HG03060 (cell line): ENCODE data around the gene TUT4.

Experiments used
- ATAC-seq: cut with Tn5 transposase; IDR thresholded peaks from one replicate; pipeline ENCODE4 v1.9.1; 2021; ENCODE audit warnings: low read depth, moderate number of reproducible peaks; ENCODE audit not compliant: unreplicated experiment

The TUT4 gene

DNA sequence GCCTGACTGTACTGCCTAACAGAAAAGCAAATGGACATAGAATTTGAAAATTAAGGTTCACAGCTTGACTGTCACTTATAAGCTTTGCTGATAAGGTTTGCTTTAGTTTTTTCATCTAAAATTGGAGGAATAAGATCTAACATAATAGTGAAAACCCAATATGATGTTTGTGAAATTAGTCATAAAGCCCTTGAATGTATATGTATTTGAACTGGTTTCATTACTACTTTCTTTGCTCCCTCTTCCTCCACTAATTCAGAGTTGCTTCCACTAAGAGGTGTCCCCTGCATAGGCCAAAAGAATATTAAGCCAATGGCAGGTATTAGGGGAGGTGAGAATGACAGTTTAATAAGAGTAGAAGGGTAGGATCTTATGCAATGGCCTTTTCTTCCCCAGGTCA, 137.9 kb downstream of the TUT4 start:
- no peak for ATAC-seq

DNA sequence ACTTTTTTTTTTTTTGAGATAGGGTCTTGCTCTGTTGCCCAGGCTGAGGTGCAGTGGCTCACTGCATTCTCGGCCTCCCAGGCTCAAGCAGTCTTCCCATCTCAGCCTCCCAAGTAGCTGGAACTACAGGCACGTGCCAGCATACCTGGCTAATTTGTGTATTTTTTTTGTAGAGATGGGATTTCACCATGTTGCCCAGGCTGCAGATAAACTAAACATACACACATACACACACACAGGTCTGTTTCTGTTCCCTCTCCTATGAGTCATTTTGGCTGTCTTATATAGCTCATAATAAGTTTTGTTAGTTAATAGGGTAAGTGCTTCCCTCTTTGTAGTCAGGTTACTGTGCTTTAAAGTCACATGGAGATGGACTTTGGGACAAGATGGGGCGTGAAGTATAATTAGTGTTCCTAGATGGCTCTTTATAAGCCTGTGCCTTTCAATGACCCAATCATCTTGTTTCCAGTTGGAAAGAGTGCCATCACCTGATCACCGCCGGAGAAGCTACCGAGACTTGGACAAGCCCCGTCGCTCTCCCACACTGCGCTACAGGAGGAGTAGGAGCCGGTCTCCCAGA, 139.4 kb downstream of the TUT4 start:
- no peak for ATAC-seq

GRCh38 chr1:52404975-52405338, 147.9 kb downstream of the TUT4 start:
- no peak for ATAC-seq

GRCh38 chr1:52404116-52404974, 148.5 kb downstream of the TUT4 start, which contains the start of the genes ORC1 and PRPF38A:
ORC1 (minus strand) TSS chr1:52404423; CDS start chr1:52402223, 2,200 bp downstream.
PRPF38A (plus strand) TSS chr1:52404602; CDS start chr1:52404750, 148 bp downstream.
- ATAC-seq, result peak; percentile 61

DNA sequence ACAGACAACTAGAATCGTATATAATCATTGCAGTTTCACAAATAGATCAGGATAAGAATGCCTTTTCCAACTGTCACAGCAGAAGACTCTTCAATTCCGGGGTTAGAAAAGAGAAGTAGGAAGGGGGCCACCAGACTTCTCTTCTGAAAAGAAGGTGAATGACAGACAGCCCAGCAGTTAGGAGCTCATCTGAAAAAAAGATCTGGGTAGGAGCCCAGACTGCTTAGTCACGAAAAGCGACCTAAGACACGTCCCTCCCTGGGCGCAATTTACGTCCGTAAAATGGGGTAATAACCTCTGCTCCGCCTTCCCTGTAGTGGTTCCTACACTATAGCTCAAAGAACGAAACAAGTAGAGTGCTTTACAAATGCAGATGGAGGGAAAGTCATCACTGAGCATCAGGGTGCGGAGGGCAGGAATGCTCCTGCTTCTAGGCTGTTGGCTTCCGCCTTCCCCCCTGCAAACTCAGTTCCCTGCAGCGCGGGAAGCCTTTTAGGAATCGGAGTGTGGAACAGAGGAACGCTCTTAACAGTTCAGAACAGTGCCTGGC, 149.3 kb downstream of the TUT4 start:
- ATAC-seq, result peak; percentile 24

DNA sequence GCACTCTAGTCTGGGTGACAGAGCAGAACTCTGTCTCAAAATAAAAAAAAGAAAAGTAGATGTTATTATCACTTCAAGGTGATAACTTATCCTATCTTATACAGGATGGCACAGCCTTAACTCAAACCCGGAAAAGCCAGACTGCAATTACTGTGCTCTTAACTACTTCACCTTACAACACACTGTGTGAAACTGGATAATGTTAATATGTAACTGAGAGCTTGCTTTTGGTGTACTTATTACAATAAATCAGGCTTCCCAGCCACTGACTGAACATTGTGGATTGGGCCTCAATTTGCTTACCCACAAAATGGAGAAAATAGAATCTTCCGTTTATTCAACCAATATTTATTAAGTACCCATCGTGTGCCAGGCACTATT, 150.0 kb downstream of the TUT4 start:
- no peak for ATAC-seq

GRCh38 chr1:52400131-52400530, 152.8 kb downstream of the TUT4 start:
- no peak for ATAC-seq

- ATAC-seq, result no peak
Measured at GRCh38 chr1:52399629-52400028, 153.3 kb downstream of the TUT4 start.

- ATAC-seq, result no peak
Measured at GRCh38 chr1:52393174-52393573, 159.7 kb downstream of the TUT4 start.

DNA sequence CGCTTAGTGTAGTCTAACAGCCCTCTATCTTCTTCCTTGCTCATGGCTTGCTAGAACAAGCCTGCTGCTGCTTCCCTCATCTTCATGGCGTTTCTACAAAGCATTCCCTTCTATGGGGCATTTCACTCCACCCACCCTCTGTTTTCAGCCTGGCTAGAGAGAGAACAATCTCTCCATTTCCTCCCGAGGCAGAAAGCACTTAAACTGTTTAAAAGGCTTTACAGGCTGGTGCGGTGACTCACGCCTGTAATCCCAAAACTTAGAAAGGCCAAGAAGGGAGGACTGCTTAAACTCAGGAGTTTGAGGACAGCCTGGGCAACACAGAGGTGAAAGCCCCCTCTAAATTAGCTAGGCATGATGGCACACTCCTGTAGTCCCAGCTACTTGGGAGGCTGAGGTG, 166.4 kb downstream of the TUT4 start:
- no peak for ATAC-seq

DNA sequence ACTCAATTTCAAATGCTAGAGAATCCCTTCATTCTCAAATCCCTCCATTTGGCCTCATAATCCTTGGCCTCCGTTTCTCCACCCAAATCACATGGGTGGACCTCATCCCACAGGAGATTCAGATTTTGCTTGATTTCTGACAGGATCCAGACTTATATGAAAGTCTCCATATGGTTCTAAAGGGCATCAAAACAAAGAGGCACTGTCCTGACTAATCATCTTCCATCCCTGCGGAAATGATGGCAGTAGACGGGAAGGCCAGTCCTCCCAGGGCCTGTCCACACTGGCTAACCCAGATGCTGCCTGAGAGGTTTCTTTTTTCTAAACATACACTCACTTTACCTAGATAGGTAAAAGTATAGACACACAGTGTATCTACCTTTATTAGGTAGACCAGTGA, 167.5 kb downstream of the TUT4 start:
- no peak for ATAC-seq
